Epithelial cell of esophagus (primary cell): ENCODE measurements around the gene WIPF2.

Experiments used
- DNase-seq: peaks from one replicate; pipeline ENCODE4 v3.0.0; 2010; ENCODE audit warnings: low read depth
- H3K4me3 ChIP-seq: 2 replicates; pipeline ENCODE4 v1.5.1; 2011; ENCODE audit warnings: mild to moderate bottlenecking, low read length, control low read depth
- TF ChIP-seq, protein P1 (sequence below): IDR thresholded peaks from 2 replicates; pipeline ENCODE4 v1.5.1; 2011; ENCODE audit warnings: low read depth, mild to moderate bottlenecking, low read length, control low read depth, inconsistent platforms; ENCODE audit not compliant: insufficient read depth; ENCODE audit errors: missing control alignments

Gene WIPF2

GRCh38 chr17:40325156-40326013, 106.3 kb downstream of the WIPF2 start:
- TF ChIP-seq, protein P1, sequence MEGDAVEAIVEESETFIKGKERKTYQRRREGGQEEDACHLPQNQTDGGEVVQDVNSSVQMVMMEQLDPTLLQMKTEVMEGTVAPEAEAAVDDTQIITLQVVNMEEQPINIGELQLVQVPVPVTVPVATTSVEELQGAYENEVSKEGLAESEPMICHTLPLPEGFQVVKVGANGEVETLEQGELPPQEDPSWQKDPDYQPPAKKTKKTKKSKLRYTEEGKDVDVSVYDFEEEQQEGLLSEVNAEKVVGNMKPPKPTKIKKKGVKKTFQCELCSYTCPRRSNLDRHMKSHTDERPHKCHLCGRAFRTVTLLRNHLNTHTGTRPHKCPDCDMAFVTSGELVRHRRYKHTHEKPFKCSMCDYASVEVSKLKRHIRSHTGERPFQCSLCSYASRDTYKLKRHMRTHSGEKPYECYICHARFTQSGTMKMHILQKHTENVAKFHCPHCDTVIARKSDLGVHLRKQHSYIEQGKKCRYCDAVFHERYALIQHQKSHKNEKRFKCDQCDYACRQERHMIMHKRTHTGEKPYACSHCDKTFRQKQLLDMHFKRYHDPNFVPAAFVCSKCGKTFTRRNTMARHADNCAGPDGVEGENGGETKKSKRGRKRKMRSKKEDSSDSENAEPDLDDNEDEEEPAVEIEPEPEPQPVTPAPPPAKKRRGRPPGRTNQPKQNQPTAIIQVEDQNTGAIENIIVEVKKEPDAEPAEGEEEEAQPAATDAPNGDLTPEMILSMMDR: no peak
- H3K4me3 ChIP-seq: no peak overlapping the region
- no peak for DNase-seq

DNA sequence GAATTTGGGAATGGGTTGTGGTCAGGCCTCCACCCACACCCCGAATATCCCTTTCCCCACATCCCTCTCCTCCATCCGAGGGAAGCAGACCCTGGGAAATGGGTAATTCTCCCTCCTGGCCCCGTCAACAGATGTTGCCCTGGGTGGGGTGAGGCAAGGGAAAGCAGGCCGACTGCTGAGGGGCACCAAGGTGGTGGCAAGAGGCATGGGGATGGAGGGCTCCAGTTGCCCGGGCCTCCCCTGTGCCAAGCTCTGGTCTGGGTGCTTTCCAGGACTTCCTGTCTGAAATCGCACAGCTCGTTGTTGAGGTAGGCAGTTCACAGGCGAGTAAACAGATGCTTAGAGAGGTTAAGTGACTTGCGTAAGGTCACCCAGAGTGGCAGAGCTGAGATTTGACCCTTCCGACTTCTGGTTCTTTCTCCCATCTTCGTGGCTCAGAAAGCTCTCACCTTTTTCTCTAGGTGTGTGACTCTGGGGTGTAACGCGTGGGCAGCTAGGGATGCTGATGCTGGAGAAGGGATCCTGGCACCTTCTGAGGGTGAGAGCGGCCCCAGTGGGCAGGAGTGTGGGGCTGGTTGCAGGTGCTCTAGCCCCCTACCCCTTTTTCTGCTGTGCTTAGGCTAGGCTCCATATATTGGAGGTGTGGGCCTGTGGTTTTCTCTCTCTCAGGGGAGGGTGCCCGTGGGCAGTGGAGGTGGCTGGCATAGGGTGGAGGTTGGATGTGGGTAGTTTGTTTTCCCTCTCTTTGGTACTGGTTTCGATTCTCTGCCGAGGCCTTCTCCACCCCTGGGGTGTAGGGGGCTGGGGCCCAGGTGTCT, 107.1 kb downstream of the WIPF2 start:
- TF ChIP-seq, protein P1: no peak
- no peak overlapping the region for H3K4me3 ChIP-seq
- DNase-seq: no peak

DNA sequence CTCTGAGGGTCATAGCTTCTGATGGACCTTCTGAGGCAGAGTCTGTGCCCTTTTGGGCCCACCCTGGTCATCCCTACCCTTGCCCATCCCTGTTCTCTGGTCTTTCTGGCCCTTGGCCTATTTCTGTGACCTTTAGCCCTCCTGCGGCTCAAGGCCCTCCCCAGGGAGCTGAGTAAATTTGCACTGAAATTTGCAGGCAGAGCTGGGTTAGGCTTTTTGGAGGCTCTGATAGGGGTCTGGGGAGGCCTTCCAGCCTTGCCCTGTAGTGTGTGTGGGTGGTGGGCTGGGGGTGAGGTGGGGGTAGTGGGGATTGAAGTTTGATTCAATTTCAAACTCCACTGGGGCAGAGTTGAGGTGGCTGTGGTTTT, 107.7 kb downstream of the WIPF2 start:
- H3K4me3 ChIP-seq: no peak overlapping the region
- TF ChIP-seq, protein P1: no peak
- DNase-seq: no peak

DNA sequence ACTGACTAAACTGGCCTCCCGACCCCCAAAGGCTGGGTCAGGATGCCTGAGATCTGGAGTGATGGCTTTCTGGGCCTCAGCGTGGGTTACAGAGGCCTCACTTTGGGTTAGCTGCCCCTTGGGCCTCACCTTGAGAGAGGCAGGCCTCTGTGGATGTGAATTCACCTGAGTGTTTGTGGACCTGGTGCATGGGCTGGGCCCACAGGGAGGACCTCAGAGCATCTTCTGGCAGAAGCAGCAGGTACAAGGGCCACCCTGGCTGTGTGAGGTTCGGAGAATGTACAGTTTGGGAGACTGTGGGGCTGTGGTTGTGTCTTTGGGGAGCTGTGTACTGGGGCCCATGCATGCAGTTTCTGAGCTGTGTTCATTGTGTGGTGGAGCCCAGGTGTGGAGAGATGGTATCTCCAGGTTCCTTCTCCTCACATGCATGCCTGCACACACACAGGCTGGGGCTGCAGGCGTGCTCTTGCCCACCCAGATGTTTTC, 108.2 kb downstream of the WIPF2 start:
- H3K4me3 ChIP-seq: no peak overlapping the region
- TF ChIP-seq, protein P1: no peak
- no peak for DNase-seq

- no peak for DNase-seq
- no peak overlapping the region for H3K4me3 ChIP-seq
Observed at GRCh38 chr17:40327735-40328385, 108.8 kb downstream of the WIPF2 start.

DNA sequence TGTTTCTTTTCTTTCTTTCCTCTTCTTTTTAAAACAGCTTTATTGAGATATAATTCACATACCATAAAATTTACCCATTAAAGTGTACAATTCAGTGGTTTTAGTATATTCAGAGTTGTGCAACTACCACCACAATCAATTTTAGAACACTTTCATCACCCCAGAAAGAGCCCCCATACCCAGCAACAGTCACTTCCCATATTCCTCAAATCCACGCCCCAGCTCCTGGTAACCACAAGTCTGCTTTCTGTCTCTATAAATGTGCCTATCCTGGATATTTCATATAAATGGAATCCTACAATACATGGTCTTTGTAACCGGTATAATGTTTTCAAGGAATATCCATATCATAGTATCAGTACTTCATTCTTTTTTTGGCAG, 109.3 kb downstream of the WIPF2 start:
- DNase-seq: no peak
- H3K4me3 ChIP-seq: no peak overlapping the region
- TF ChIP-seq, protein P1: no peak

More at GRCh38 chr17:40327735-40328385, 108.8 kb downstream of the WIPF2 start:
- TF ChIP-seq, protein P1: no peak
